ENCODE data around the gene HDAC9.

Gene HDAC9

GRCh38 chr7:18843979-18844378 is 348.4 kb downstream of the HDAC9 start:
- no peak for TF ChIP-seq CTCF (IDR thresholded peaks at IDR 0.05; ENCODE audit: low read depth, low read length)
- Histone ChIP-seq H3K4me3 (ENCODE audit: low read depth, low read length) (no peak overlapping the region), H3K9me3 (no peaks in the 10 kb centered on the region), H3K4me1 (peaks cover 36% of the 10 kb centered on the region), H3K27me3 (no peaks in the 10 kb centered on the region), H3K36me3 (no peaks in the 10 kb centered on the region)
- no peak for DNase-seq

GRCh38 chr7:18844735-18845134 is 349.2 kb downstream of the HDAC9 start:
- TF ChIP-seq CTCF (IDR thresholded peaks at IDR 0.05; ENCODE audit: low read depth, low read length): no peak
- no peaks in the 10 kb centered on the region for H3K36me3 ChIP-seq
- no peaks in the 10 kb centered on the region for H3K9me3 ChIP-seq
- peaks cover 42% of the 10 kb centered on the region for H3K4me1 ChIP-seq
- no peaks in the 10 kb centered on the region for H3K27me3 ChIP-seq
- no peak for DNase-seq
- H3K4me3 ChIP-seq (ENCODE audit: low read depth, low read length): no peak overlapping the region

GRCh38 chr7:18845700-18846099 is 350.2 kb downstream of the HDAC9 start:
- no peaks in the 10 kb centered on the region for H3K9me3 ChIP-seq
- peak; percentile 32 for DNase-seq
- TF ChIP-seq CTCF (IDR thresholded peaks at IDR 0.05; ENCODE audit: low read depth, low read length): no peak
- H3K4me1 ChIP-seq: peaks cover 42% of the 10 kb centered on the region
- no peaks in the 10 kb centered on the region for H3K27me3 ChIP-seq
- H3K36me3 ChIP-seq: no peaks in the 10 kb centered on the region
- no peak overlapping the region for H3K4me3 ChIP-seq (ENCODE audit: low read depth, low read length)

- Histone ChIP-seq H3K9me3 (no peaks in the 10 kb centered on the region), H3K27me3 (no peaks in the 10 kb centered on the region), H3K36me3 (no peaks in the 10 kb centered on the region), H3K4me3 (ENCODE audit: low read depth, low read length) (no peak overlapping the region), H3K4me1 (peaks cover 42% of the 10 kb centered on the region)
- TF ChIP-seq CTCF (IDR thresholded peaks at IDR 0.05; ENCODE audit: low read depth, low read length): no peak
- DNase-seq: peak; percentile 69
Observed at GRCh38 chr7:18846765-18847215, 351.2 kb downstream of the HDAC9 start.

GRCh38 chr7:18849130-18849529 is 353.6 kb downstream of the HDAC9 start:
- H3K9me3 ChIP-seq: no peaks in the 10 kb centered on the region
- DNase-seq: no peak
- H3K4me1 ChIP-seq: peaks cover 40% of the 10 kb centered on the region
- no peaks in the 10 kb centered on the region for H3K27me3 ChIP-seq
- H3K4me3 ChIP-seq (ENCODE audit: low read depth, low read length): no peak overlapping the region
- H3K36me3 ChIP-seq: no peaks in the 10 kb centered on the region
- no peak for TF ChIP-seq CTCF (IDR thresholded peaks at IDR 0.05; ENCODE audit: low read depth, low read length)

GRCh38 chr7:18855796-18856195 is 360.2 kb downstream of the HDAC9 start:
- Histone ChIP-seq H3K36me3 (no peaks in the 10 kb centered on the region), H3K4me3 (ENCODE audit: low read depth, low read length) (no peak overlapping the region), H3K4me1 (peaks cover 2% of the 10 kb centered on the region; the same call in 1 of the 2 replicates), H3K9me3 (no peaks in the 10 kb centered on the region), H3K27me3 (no peaks in the 10 kb centered on the region)
- no peak for TF ChIP-seq CTCF (IDR thresholded peaks at IDR 0.05; ENCODE audit: low read depth, low read length)
- DNase-seq: no peak

All from BE2C (cell line).